ENCODE results near the gene DNAI1. TPM values are rescaled to one million over a fixed set of nuclear protein-coding genes. Genes with fewer than 3 reads are reported as not detected.

The DNAI1 gene
- polyA plus RNA-seq, 1 donor (not counting 4 experiments of a cell fraction or from before 2014, with no cell fraction given), result 0.08 TPM

GRCh38 chr9:34492051-34492450 lies 33.4 kb downstream of the DNAI1 start:
- Histone ChIP-seq H4K20me1 (ENCODE audit: control insufficient read depth, extremely low read depth, insufficient read depth, low read length) (peaks cover 5% of the 10 kb centered on the region), H3K4me3 (ENCODE audit: control insufficient read depth in 2 of 3, extremely low read depth in 1 of 3, insufficient read depth in 2 of 3, low read depth in 1 of 3, low read length in 3 of 3) (no peak overlapping the region), H3K79me2 (ENCODE audit: control insufficient read depth, insufficient read depth, low read length) (no peaks in the 10 kb centered on the region), H3K9ac (ENCODE audit: control insufficient read depth, extremely low read depth, insufficient read depth, low read length) (no peak overlapping the region), H3K36me3 (ENCODE audit: control insufficient read depth in 2 of 2, extremely low read depth in 1 of 2, insufficient read depth in 2 of 2, low read length in 2 of 2) (no peaks in the 10 kb centered on the region), H3K27me3 (ENCODE audit: control insufficient read depth, extremely low read depth, insufficient read depth, low read length) (peaks cover 18% of the 10 kb centered on the region), H3K27ac (ENCODE audit: control insufficient read depth, insufficient read depth, low read length) (no peak overlapping the region), H3K9me3 (ENCODE audit: control insufficient read depth, low read depth, low read length) (no peaks in the 10 kb centered on the region), H3K4me2 (ENCODE audit: control insufficient read depth, extremely low read depth, insufficient read depth, low read depth, low read length) (no peak overlapping the region), H3K4me1 (ENCODE audit: control insufficient read depth, extremely low read depth, insufficient read depth, low read length) (peaks cover 5% of the 10 kb centered on the region), H2AFZ (ENCODE audit: control insufficient read depth, low read length) (no peak overlapping the region), H3K9me1 (ENCODE audit: control insufficient read depth, extremely low read depth, insufficient read depth, low read length) (no peaks in the 10 kb centered on the region)
- no peak for DNase-seq (ENCODE audit: low read depth, low spot score)
- dilution Hi-C loops (cut with MboI; ENCODE audit: extremely low pct_ligation_motif_present, low sequenced_read_pairs), result no loop called here
- no peak for TF ChIP-seq EZH2 (IDR thresholded peaks at IDR 0.05; ENCODE audit: low read length)
- peak in 1 of 3 experiments; percentile 31 for TF ChIP-seq CTCF (optimal IDR thresholded peaks at IDR 0.05 in 1 of 3, IDR thresholded peaks at IDR 0.05 in 1 of 3, conservative IDR thresholded peaks at IDR 0.05 in 1 of 3; ENCODE audit: extremely low read depth in 1 of 3, insufficient read depth in 2 of 3, low read length in 3 of 3)
- no peak for FAIRE-seq

GRCh38 chr9:34493972-34494535 lies 35.4 kb downstream of the DNAI1 start:
- Histone ChIP-seq H3K27me3 (ENCODE audit: control insufficient read depth, extremely low read depth, insufficient read depth, low read length) (peaks cover 8% of the 10 kb centered on the region), H3K36me3 (ENCODE audit: control insufficient read depth in 2 of 2, extremely low read depth in 1 of 2, insufficient read depth in 2 of 2, low read length in 2 of 2) (no peaks in the 10 kb centered on the region), H3K27ac (ENCODE audit: control insufficient read depth, insufficient read depth, low read length) (no peak overlapping the region), H3K4me2 (ENCODE audit: control insufficient read depth, extremely low read depth, insufficient read depth, low read depth, low read length) (no peak overlapping the region), H3K4me3 (ENCODE audit: control insufficient read depth in 2 of 3, extremely low read depth in 1 of 3, insufficient read depth in 2 of 3, low read depth in 1 of 3, low read length in 3 of 3) (no peak overlapping the region), H3K9me1 (ENCODE audit: control insufficient read depth, extremely low read depth, insufficient read depth, low read length) (no peaks in the 10 kb centered on the region), H3K4me1 (ENCODE audit: control insufficient read depth, extremely low read depth, insufficient read depth, low read length) (peaks cover 11% of the 10 kb centered on the region), H3K9me3 (ENCODE audit: control insufficient read depth, low read depth, low read length) (no peaks in the 10 kb centered on the region), H2AFZ (ENCODE audit: control insufficient read depth, low read length) (no peak overlapping the region), H3K79me2 (ENCODE audit: control insufficient read depth, insufficient read depth, low read length) (no peaks in the 10 kb centered on the region), H4K20me1 (ENCODE audit: control insufficient read depth, extremely low read depth, insufficient read depth, low read length) (peaks cover 5% of the 10 kb centered on the region), H3K9ac (ENCODE audit: control insufficient read depth, extremely low read depth, insufficient read depth, low read length) (no peak overlapping the region)
- peak; percentile 60 for FAIRE-seq
- dilution Hi-C loops (cut with MboI; ENCODE audit: extremely low pct_ligation_motif_present, low sequenced_read_pairs), result no loop called here
- TF ChIP-seq CTCF (optimal IDR thresholded peaks at IDR 0.05 in 1 of 3, IDR thresholded peaks at IDR 0.05 in 1 of 3, conservative IDR thresholded peaks at IDR 0.05 in 1 of 3; ENCODE audit: extremely low read depth in 1 of 3, insufficient read depth in 2 of 3, low read length in 3 of 3), result no peak
- TF ChIP-seq EZH2 (IDR thresholded peaks at IDR 0.05; ENCODE audit: low read length), result no peak
- peak; percentile 15 for DNase-seq (ENCODE audit: low read depth, low spot score)
